GM12891 (cell line): Measurements from ENCODE around the gene LRRIQ1.

Experiments
- DNase-seq: peaks from one replicate; pipeline ENCODE4 v3.0.0; 2011; ENCODE audit warnings: low spot score; ENCODE audit not compliant: insufficient read length
- FAIRE-seq: peaks from 2 replicates; lab custom pipeline; 2011; peaks lifted over from hg19 to GRCh38; lab: Jason Lieb, UNC
- PAX5 ChIP-seq: IDR thresholded peaks from 2 replicates; pipeline ENCODE4 v1.6.1; 2011; ENCODE audit warnings: low read length, moderate library complexity, mild to moderate bottlenecking; ENCODE audit not compliant: insufficient read depth, severe bottlenecking
- POLR2A ChIP-seq: IDR thresholded peaks from 2 replicates; pipeline ENCODE4 v1.6.1; 2011; ENCODE audit warnings: low read depth, low read length, control low read depth
- POLR2AphosphoS5 ChIP-seq: IDR thresholded peaks from 2 replicates; pipeline ENCODE4 v1.6.1; 2011; ENCODE audit warnings: low read depth, low read length, control low read depth
- POU2F2 ChIP-seq: IDR thresholded peaks from 2 replicates; pipeline ENCODE4 v1.6.1; 2011; ENCODE audit warnings: low read depth, mild to moderate bottlenecking, control low read depth, low read length, moderate library complexity
- SPI1 ChIP-seq: IDR thresholded peaks from 2 replicates; pipeline ENCODE4 v1.6.1; 2011; ENCODE audit warnings: low read depth, low read length, control low read depth
- TAF1 ChIP-seq: IDR thresholded peaks from 2 replicates; pipeline ENCODE4 v1.6.1; 2011; ENCODE audit warnings: low read depth, low read length, control low read depth

LRRIQ1 gene

GRCh38 chr12:85092814-85093370 lies 56.7 kb downstream of the LRRIQ1 start:
- FAIRE-seq = no peak
- DNase-seq = no peak
- TF ChIP-seq PAX5 (no peak), POU2F2 (no peak), POLR2AphosphoS5 (no peak), TAF1 (no peak), SPI1 (no peak), POLR2A (no peak)

- no peak for FAIRE-seq
- TF ChIP-seq POLR2AphosphoS5 (no peak), SPI1 (no peak), POU2F2 (no peak), TAF1 (no peak), POLR2A (no peak)
- no peak for DNase-seq
These were observed 59.4 kb downstream of the LRRIQ1 start for GRCh38 chr12:85095501-85095900.

GRCh38 chr12:85130646-85131045 lies 94.5 kb downstream of the LRRIQ1 start:
- FAIRE-seq (no peak), DNase-seq (no peak)
- TF ChIP-seq POLR2A (no peak), POLR2AphosphoS5 (no peak), PAX5 (no peak), SPI1 (no peak)

- TF ChIP-seq PAX5 (no peak), POU2F2 (no peak), TAF1 (no peak), SPI1 (no peak), POLR2AphosphoS5 (no peak), POLR2A (no peak)
- FAIRE-seq (no peak), DNase-seq (no peak)
These were observed 102.7 kb downstream of the LRRIQ1 start for GRCh38 chr12:85138833-85139232.

- DNase-seq = no peak
- TF ChIP-seq POU2F2 (no peak), POLR2A (no peak), TAF1 (no peak), SPI1 (no peak)
- FAIRE-seq = no peak
These were observed 111.2 kb downstream of the LRRIQ1 start for GRCh38 chr12:85147331-85147730.

- no peak for TF ChIP-seq PAX5
- TF ChIP-seq POU2F2 = no peak
- DNase-seq (no peak), FAIRE-seq (no peak)
These were observed 116.2 kb downstream of the LRRIQ1 start for GRCh38 chr12:85152311-85152729.

- no peak for FAIRE-seq
- DNase-seq = no peak
- TF ChIP-seq POLR2A (no peak), PAX5 (no peak), POU2F2 (no peak), SPI1 (no peak), TAF1 (no peak)
These were observed 119.6 kb downstream of the LRRIQ1 start for GRCh38 chr12:85155791-85156190.

- DNase-seq (no peak), FAIRE-seq (no peak)
- no peak for TF ChIP-seq TAF1
- TF ChIP-seq POLR2AphosphoS5 = no peak
- no peak for TF ChIP-seq PAX5
These were observed 120.4 kb downstream of the LRRIQ1 start for GRCh38 chr12:85156569-85156968.

GRCh38 chr12:85157035-85157603 lies 121.0 kb downstream of the LRRIQ1 start:
- DNase-seq = no peak
- TF ChIP-seq POLR2AphosphoS5 = no peak
- no peak for TF ChIP-seq TAF1
- no peak for TF ChIP-seq POLR2A
- TF ChIP-seq POU2F2 = no peak
- TF ChIP-seq PAX5 = no peak
- no peak for TF ChIP-seq SPI1
- no peak for FAIRE-seq

GRCh38 chr12:85163752-85164321 lies 127.7 kb downstream of the LRRIQ1 start:
- FAIRE-seq (no peak), DNase-seq (no peak)
- TF ChIP-seq POU2F2 = no peak
- no peak for TF ChIP-seq PAX5
- no peak for TF ChIP-seq POLR2AphosphoS5
- no peak for TF ChIP-seq SPI1

- FAIRE-seq = no peak
- no peak for TF ChIP-seq POLR2AphosphoS5
- TF ChIP-seq SPI1 = no peak
- no peak for DNase-seq
These were observed 143.6 kb downstream of the LRRIQ1 start for GRCh38 chr12:85179680-85180270.
